Mucosa of descending colon (tissue), 3 donors: ENCODE data around the gene AADAT. TPM values are rescaled to one million over a fixed set of nuclear protein-coding genes. Genes with fewer than 3 reads are reported as not detected.
A peak's percentile ranks its signal among the peaks of the same experiment; 100 is the strongest.

ENCODE experiments used
- ATAC-seq: fragments of 200-7000 bp; cut with Tn5 transposase; one replicate; pipeline ENCODE4 v1.9.1; 2020; ENCODE audit warnings: mild to moderate bottlenecking, moderate library complexity
- DNase-seq, 3 donors: peaks; one replicate each; pipeline ENCODE4 v3.0.0-alpha.2; 2020
- H3K36me3 ChIP-seq: fragments of 200-600 bp; one replicate; pipeline ENCODE4 v1.8.0; 2021; ENCODE audit warnings: low read depth, mild to moderate bottlenecking
- H3K4me1 ChIP-seq: fragments of 200-600 bp; one replicate; pipeline ENCODE4 v1.8.0; 2021; ENCODE audit warnings: low read depth, mild to moderate bottlenecking
- H3K4me3 ChIP-seq: fragments of 200-600 bp; one replicate; pipeline ENCODE4 v1.8.0; 2021; ENCODE audit warnings: mild to moderate bottlenecking
- H3K9me3 ChIP-seq: fragments of 200-600 bp; one replicate; pipeline ENCODE4 v1.8.0; 2021; ENCODE audit warnings: mild to moderate bottlenecking
- intact Hi-C, 2 donors: fragments of 100-400 bp; cut with DNase I in 1 of 2; cut with micrococcal nuclease in 1 of 2; formaldehyde crosslinking; loops; one replicate each; pipeline versions ENCODE4 v1.11.0 to v1.11.1; 2022; cut with DNase I, micrococcal nuclease
- long read RNA-seq, 2 donors: library from polyadenylated mRNA; unstranded; transcript quantifications; one replicate each; pipeline ENCODE4 v2.0.0, GENCODE V29; 2019 to 2021
- total RNA-seq, 3 donors: library from RNA; stranded (reverse); fragmentation: NEBNext Ultra II Directional in 2 of 3; extraction: Animal tissue kit (Norgen Biotek cat#: 25700) in 2 of 3; gene quantifications; one replicate each; pipeline versions ENCODE4 v1.2.1 to v1.2.4, GENCODE V29; 2021 to 2023
- TF ChIP-seq, protein P1 (sequence below): fragments of 200-600 bp; IDR thresholded peaks from one replicate; pipeline ENCODE4 v1.8.0; 2022; ENCODE audit warnings: antibody characterized with exemption, mild to moderate bottlenecking
- donor health status: DM: no; HTN: no; CAD: no; lungs with moderate emphysema.
- donor health status: DM: no; HTN: no; CAD: no.
- donor health status: DM: no; HTN: yes; CAD: no.

The AADAT gene
- 1 to 10 TPM; 3.2 to 5.5 (median 4.9) TPM for total RNA-seq
- long read RNA-seq, donor 1, transcript AADAT-201 (13 exons, 2,261 nt) = major isoform, 6 of 11 reads
- long read RNA-seq, donor 1, partial matches to known transcripts = 0 of 11 reads
- long read RNA-seq, donor 1, other reads (novel, unspliced or antisense) = 5 of 11 reads
- long read RNA-seq, donor 2, partial matches to known transcripts = 0 of 1 reads
- long read RNA-seq, donor 2, other reads (novel, unspliced or antisense) = 0 of 1 reads

DNA sequence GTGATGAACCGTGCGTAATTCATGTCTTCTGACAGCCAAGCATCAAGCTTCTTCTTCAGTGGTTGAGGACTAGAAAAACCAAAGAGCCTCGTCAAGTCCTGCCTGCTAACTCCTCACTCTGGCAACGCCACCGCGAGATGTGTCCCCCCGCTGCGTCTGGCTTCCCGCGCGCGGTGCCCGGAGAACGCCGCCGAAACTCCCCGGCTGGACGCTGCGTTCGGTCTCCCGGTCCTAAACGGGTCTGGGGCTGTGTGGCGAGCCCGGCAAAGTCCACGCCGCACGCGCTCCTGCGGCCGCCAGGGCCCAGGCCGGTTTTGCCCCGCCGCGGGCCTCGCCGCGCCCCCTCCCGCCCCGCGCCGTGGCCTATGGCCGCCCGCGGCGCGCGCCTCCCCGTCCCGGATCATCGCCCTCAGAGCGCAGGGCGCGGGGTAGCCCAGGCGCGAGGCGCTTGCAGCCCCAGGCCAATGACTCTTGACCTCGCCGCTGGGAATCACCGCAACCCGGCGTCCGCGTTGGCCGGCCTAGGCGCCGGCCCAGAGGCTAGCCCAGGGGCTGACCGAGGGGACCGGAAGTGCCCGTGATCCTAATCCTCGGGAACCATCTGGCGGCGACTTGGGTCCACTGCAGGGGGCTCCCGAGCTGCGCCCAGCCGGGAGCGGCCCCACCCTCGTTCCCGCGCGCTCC, at the start of gene AADAT:
Gene AADAT (minus strand): TSS at position 289 of the 684 bp plus-strand sequence. CDS start 266 bp downstream, at position 23.
- Histone ChIP-seq H3K9me3 (no peaks in the 10 kb centered on the region), H3K36me3 (no peaks in the 10 kb centered on the region), H3K4me3 (peak within 1 kb of the TSS; percentile 9), H3K4me1 (peaks cover 3% of the 10 kb centered on the region)
- TF ChIP-seq, protein P1, sequence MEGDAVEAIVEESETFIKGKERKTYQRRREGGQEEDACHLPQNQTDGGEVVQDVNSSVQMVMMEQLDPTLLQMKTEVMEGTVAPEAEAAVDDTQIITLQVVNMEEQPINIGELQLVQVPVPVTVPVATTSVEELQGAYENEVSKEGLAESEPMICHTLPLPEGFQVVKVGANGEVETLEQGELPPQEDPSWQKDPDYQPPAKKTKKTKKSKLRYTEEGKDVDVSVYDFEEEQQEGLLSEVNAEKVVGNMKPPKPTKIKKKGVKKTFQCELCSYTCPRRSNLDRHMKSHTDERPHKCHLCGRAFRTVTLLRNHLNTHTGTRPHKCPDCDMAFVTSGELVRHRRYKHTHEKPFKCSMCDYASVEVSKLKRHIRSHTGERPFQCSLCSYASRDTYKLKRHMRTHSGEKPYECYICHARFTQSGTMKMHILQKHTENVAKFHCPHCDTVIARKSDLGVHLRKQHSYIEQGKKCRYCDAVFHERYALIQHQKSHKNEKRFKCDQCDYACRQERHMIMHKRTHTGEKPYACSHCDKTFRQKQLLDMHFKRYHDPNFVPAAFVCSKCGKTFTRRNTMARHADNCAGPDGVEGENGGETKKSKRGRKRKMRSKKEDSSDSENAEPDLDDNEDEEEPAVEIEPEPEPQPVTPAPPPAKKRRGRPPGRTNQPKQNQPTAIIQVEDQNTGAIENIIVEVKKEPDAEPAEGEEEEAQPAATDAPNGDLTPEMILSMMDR = peak; percentile 67
- intact Hi-C loops = no loop called here
- peak; percentile 96 for ATAC-seq
- DNase-seq = peak; percentile 75 to 83 (median 75)

DNA sequence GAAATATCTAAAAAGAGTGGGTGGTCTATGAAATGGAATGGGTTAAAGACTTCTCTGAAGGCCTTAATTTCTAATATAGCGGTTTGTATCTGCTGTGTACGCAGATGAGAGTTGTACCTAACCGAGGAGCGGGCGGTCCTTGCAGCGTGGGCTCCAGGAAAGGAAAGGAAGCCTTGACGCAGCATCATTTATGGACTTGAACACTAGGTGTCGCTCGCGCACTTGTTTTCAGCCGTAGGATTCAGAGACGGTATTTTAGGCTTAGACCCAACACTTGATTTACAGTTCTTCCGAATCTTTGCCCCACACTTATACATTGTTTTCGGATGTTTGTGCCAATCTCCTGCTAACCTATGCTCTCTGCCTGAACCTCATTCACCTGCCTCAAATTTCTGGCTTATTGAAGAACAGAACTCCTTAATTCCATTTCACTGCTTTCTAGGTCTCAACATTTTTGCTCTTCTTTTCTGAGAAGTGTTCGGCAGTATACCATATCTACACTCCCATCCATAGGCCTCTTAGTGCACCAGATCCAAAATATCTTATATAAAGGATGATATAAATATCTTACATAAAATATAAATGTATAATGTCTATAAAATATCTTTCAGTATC, 48.9 kb upstream of the AADAT start:
- no peaks in the 10 kb centered on the region for H3K4me1 ChIP-seq
- no peaks in the 10 kb centered on the region for H3K36me3 ChIP-seq
- H3K9me3 ChIP-seq = peaks cover 4% of the 10 kb centered on the region
- ATAC-seq = peak; percentile 78
- H3K4me3 ChIP-seq = no peak overlapping the region
- peak in 2 of 3 donors; percentile 61 to 87 for DNase-seq
- TF ChIP-seq, protein P1 = peak; percentile 52
- intact Hi-C loops = no loop called here

DNA sequence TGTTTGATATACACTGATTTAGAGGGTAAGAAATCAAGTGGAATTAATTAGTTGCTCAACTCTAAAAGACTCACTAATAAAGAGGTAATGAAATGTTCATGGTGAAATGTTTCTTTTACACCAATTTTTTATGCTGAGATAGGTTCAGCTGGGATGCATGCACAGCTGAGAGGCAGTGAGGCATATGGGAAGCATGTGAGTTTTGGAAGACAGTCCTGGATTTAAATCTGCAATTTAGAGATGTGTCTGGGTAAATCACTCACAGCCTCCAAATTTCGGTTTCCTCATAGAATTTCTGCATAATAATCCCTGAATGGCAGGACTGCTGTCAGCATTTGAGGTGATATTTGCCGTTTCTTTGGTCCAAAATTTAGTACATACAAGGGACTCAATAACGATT, 48.2 kb upstream of the AADAT start:
- no peak for ATAC-seq

DNA sequence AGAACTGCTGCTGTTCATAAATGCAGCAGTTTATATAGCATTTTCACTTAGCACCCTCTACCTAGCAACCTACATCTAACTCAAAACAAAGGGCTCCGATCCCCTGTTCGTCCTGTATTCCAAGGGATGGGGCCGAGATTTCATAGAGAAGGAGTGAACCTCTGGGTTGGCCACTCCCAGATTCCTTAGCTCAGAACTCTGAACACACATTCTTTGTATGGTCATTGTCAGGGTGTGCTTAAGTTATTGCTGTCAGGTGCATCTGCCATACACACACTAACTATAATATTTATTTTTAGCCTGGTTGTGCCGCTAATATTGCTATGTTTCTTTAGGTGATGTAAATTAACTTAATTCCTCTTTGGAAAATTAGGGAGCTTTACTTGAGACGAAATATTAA, 47.7 kb upstream of the AADAT start:
- TF ChIP-seq, protein P1 = no peak
- DNase-seq (no peak), ATAC-seq (no peak)
- Histone ChIP-seq H3K9me3 (peaks cover 16% of the 10 kb centered on the region), H3K4me3 (no peak overlapping the region), H3K4me1 (no peaks in the 10 kb centered on the region), H3K36me3 (no peaks in the 10 kb centered on the region)
- intact Hi-C loops = no loop called here

More for the DNA sequence above, 48.2 kb upstream of the AADAT start:
- no peaks in the 10 kb centered on the region for H3K4me1 ChIP-seq
- DNase-seq = no peak
- H3K36me3 ChIP-seq = no peaks in the 10 kb centered on the region
- intact Hi-C loops = no loop called here
- TF ChIP-seq, protein P1 = no peak
- H3K4me3 ChIP-seq = no peak overlapping the region
- H3K9me3 ChIP-seq = peaks cover 11% of the 10 kb centered on the region

DNA sequence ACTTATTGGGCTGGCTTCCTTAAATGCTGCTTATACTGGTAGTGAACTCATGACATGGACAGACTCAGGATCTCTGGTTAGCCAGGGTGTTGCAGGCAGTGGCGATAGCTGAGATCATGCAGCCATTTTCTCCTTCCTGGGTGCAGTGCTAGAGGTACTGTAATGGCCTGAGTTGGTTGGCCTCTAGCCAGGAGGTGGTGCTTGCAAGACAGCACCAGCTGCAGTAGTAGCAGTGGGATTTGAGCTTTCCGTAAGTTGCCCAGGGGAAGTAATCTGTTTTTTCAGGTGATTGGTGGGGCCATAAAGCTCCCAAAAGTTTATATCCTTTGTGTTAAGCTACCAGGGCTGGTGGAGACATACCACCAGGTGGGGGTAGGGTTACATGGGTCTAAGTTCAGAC, 45.1 kb upstream of the AADAT start:
- peaks cover 18% of the 10 kb centered on the region for H3K9me3 ChIP-seq
- H3K4me1 ChIP-seq = no peaks in the 10 kb centered on the region
- TF ChIP-seq, protein P1 = no peak
- no peak overlapping the region for H3K4me3 ChIP-seq
- ATAC-seq (no peak), DNase-seq (peak in 1 of 3 donors; percentile 24)
- no peaks in the 10 kb centered on the region for H3K36me3 ChIP-seq
- intact Hi-C loops = no loop called here
